ENCODE data around the gene MSLN. TPM values are rescaled to one million over a fixed set of nuclear protein-coding genes. Genes with fewer than 3 reads are reported as not detected.

The MSLN gene
- total RNA-seq: 1.6 and 2.0 TPM in 2 replicates

DNA sequence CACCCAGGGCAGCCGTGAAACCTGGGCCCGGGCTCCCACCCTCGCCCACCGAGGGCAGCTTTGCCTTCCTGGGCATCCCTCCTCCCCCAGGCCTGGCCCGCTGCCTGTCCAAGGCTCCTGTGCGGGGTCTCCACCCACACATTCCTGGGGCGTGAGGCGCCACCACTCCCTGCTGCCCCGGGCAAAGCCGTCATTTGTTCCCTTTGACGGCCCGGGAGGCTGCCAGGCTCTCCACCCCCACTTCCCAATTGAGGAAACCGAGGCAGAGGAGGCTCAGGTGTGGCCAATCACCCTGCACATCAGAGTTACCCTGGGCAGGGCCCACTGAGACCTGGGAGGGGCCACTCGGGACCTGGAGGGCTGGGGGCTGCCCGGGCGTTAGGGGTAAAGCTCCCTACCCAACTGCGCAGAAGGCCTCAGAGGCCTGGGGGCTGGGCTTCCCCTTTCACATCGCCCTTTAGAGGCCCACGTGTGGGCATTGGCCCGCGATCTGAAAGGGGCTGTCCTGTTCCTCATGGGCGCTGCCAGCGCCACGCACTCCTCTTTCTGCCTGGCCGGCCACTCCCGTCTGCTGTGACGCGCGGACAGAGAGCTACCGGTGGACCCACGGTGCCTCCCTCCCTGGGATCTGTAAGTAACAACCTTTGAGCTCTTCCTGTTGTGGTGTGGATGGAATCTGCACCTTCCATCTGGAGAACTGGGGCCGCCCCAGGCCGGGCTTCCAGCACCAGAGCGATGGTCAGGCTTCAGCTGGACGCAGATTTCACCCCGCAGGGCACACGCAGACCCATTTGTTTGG lies at the start of gene MSLN:
MSLN (plus strand) TSS at position 190 of the 799 bp plus-strand sequence. CDS start 1,947 bp downstream, outside the sequence.

DNA sequence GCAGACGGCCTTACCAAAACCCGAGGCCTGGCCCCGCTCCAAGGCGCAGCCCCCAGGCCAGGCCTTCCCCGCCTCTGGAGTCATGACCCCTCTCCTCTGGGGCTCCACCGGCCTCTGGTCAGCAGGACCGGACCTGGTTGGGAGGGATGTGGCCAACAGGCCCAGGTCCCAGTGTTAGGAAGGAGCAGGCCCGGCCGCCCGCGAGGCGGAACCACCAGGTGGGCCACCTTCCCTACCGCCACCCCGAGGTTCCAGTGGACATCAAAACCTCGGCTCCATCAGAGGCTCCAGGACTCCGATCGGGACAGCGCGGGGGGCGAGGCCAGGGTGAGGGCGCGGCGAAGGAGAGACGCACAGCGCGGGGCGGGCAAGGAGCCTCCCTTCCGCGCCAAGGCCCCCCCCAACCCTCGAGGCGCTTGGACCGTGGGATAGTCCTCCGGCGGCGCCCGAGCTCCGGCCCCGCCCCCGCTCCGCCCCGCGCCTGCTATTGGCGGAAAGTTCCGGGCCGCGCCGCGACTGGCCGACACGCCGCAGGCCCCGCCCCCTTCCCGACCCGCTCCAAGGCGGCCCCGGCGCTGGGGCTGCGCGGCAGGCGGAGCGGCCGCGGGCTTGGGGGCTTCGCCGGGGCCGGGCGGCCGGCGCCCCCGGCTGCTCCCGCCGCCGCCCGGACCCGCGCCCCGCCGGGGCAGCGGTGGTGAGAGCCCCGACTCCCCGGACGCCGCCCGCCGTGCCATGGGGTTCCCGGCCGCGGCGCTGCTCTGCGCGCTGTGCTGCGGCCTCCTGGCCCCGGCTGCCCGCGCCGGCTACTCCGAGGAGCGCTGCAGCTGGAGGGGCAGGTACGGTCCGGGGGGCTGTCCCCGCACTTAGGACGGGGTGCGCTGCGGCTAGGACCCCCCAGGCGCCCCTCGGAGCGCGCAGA lies 45.7 kb upstream of the MSLN start, which contains the start of gene METRN:
METRN (plus strand) TSS at position 561 of the 919 bp plus-strand sequence; CDS start at position 733, 172 bp downstream.

GRCh38 chr16:720990-721764 lies 39.4 kb upstream of the MSLN start, which contains the start of gene ANTKMT:
ANTKMT (plus strand) TSS chr16:721146; CDS start chr16:721275, 129 bp downstream.

GRCh38 chr16:726438-727290 lies 33.9 kb upstream of the MSLN start, which contains the start of the genes CCDC78 and HAGHL:
CCDC78 (minus strand) TSS chr16:726443; CDS start chr16:726367, 76 bp downstream.
HAGHL (plus strand) TSS chr16:727106; CDS start chr16:727510, 404 bp downstream.

GRCh38 chr16:740764-741505 lies 19.6 kb upstream of the MSLN start, which contains the start of gene CIAO3:
CIAO3 (minus strand) TSS chr16:740997; CDS start chr16:740985, 12 bp downstream.

GRCh38 chr16:787978-788398 lies 27.5 kb downstream of the MSLN start, which contains the start of gene RPUSD1:
RPUSD1 (minus strand) TSS chr16:788381; CDS start chr16:787737, 644 bp downstream.

GRCh38 chr16:788399-789126 lies 28.0 kb downstream of the MSLN start, which contains the start of gene CHTF18:
CHTF18 (plus strand) TSS chr16:788620; CDS start chr16:788685, 65 bp downstream.

GRCh38 chr16:799948-800833 lies 39.7 kb downstream of the MSLN start, which contains the start of gene GNG13:
GNG13 (minus strand) TSS chr16:800734; CDS start chr16:799077, 1,657 bp downstream.

Other genes starting within 250 kb of the MSLN start
- 36.5 and 48.2 TPM in 2 replicates for gene CAPN15, start 233.0 kb upstream of the MSLN start, total RNA-seq
- not detected in 2 replicates for gene PRR35, start 200.3 kb upstream of the MSLN start, total RNA-seq
- gene NHLRC4, start 193.7 kb upstream of the MSLN start, total RNA-seq: 3.8 and 5.0 TPM in 2 replicates
- gene PIGQ, start 190.8 kb upstream of the MSLN start, total RNA-seq: 28.5 and 35.1 TPM in 2 replicates
- 16.9 and 19.4 TPM in 2 replicates for gene RAB40C, start 170.7 kb upstream of the MSLN start, total RNA-seq
- 0.12 TPM in 1 of 2 replicates, not detected in the other for gene WFIKKN1, start 129.7 kb upstream of the MSLN start, total RNA-seq
- 152 and 181 TPM in 2 replicates for gene METTL26, start 124.4 kb upstream of the MSLN start, total RNA-seq
- 23.7 and 31.7 TPM in 2 replicates for gene MCRIP2, start 118.9 kb upstream of the MSLN start, total RNA-seq
- gene WDR90, start 111.4 kb upstream of the MSLN start, total RNA-seq: 8.5 TPM in 2 replicates
- 46.9 and 47.1 TPM in 2 replicates for gene RHOT2, start 92.6 kb upstream of the MSLN start, total RNA-seq
- 0.58 and 4.4 TPM in 2 replicates for gene RHBDL1, start 85.1 kb upstream of the MSLN start, total RNA-seq
- gene STUB1, start 80.3 kb upstream of the MSLN start, total RNA-seq: 163 and 189 TPM in 2 replicates
- 58.3 and 58.7 TPM in 2 replicates for gene JMJD8, start 76.4 kb upstream of the MSLN start, total RNA-seq
- gene WDR24, start 70.3 kb upstream of the MSLN start, total RNA-seq: 10.3 and 12.1 TPM in 2 replicates
- 0.17 and 0.93 TPM in 2 replicates for gene FBXL16, start 54.9 kb upstream of the MSLN start, total RNA-seq
- gene METRN, start 45.6 kb upstream of the MSLN start, total RNA-seq: 119 and 164 TPM in 2 replicates
- gene ANTKMT, start 39.6 kb upstream of the MSLN start, total RNA-seq: 32.9 and 39.3 TPM in 2 replicates
- gene CCDC78, start 34.3 kb upstream of the MSLN start, total RNA-seq: 0.94 and 2.1 TPM in 2 replicates
- gene HAGHL, start 33.6 kb upstream of the MSLN start, total RNA-seq: 5.5 and 13.9 TPM in 2 replicates
- gene CIAO3, start 19.7 kb upstream of the MSLN start, total RNA-seq: 13.4 and 18.3 TPM in 2 replicates
- gene RPUSD1, start 27.6 kb downstream of the MSLN start, total RNA-seq: 17.6 and 21.6 TPM in 2 replicates
- gene CHTF18, start 27.9 kb downstream of the MSLN start, total RNA-seq: 1.6 and 7.8 TPM in 2 replicates
- gene GNG13, start 40.0 kb downstream of the MSLN start, total RNA-seq: not detected in 2 replicates
- 17.4 and 19.4 TPM in 2 replicates for gene LMF1, start 210.2 kb downstream of the MSLN start, total RNA-seq
- 0.70 and 1.1 TPM in 2 replicates for gene SOX8, start 221.0 kb downstream of the MSLN start, total RNA-seq